Adrenal gland (tissue), 12 donors: ENCODE results near the gene SYCE3. TPM values are rescaled to one million over a fixed set of nuclear protein-coding genes. Genes with fewer than 3 reads are reported as not detected.

Experiments
- DNase-seq, 7 donors: peaks; one replicate each; pipeline ENCODE4 v3.0.0-alpha.2; 2019 to 2020
- H3K27ac ChIP-seq, 5 donors: fragments of 200-600 bp; sonication (generic) in 4 of 5; 1 replicate in 3 of 5; 2 replicates in 2 of 5; pipeline versions ENCODE4 v1.5.1 to v1.8.0; 2016 to 2020; ENCODE audit warnings: mild to moderate bottlenecking in 1 of 5
- H3K27me3 ChIP-seq: fragments of 200-600 bp; 2 replicates; pipeline ENCODE4 v1.8.0; 2021
- H3K36me3 ChIP-seq, 2 donors: fragments of 200-600 bp; replicated peaks in 1 of 2; 1 replicate in 1 of 2; 2 replicates in 1 of 2; pipeline versions ENCODE4 v1.5.1 to v1.8.0; 2018 to 2022
- H3K4me1 ChIP-seq, 2 donors: fragments of 200-600 bp; replicated peaks in 1 of 2; 1 replicate in 1 of 2; 2 replicates in 1 of 2; pipeline versions ENCODE4 v1.5.1 to v1.8.0; 2018 to 2021
- H3K4me3 ChIP-seq, 4 donors: fragments of 200-600 bp; sonication (generic) in 3 of 4; one replicate each; pipeline ENCODE4 v1.5.1; 2016 to 2018
- H3K9me3 ChIP-seq, 3 donors: fragments of 200-600 bp; sonication (generic) in 1 of 3; replicated peaks in 1 of 3; 1 replicate in 2 of 3; 2 replicates in 1 of 3; pipeline versions ENCODE4 v1.5.1 to v1.8.0; 2016 to 2021
- CTCF ChIP-seq, 6 experiments: fragments of 450-650 bp in 4 of 6; fragments of 200-600 bp in 2 of 6; sonication (generic) in 1 of 6; IDR thresholded peaks; 1 replicate in 5 of 6; 2 replicates in 1 of 6; pipeline versions ENCODE4 v1.5.1 to v1.8.0; 2016 to 2021; ENCODE audit warnings: antibody characterized with exemption in 6 of 6, mild to moderate bottlenecking in 2 of 6, moderate library complexity in 1 of 6
- POLR2A ChIP-seq, 2 donors: fragments of 450-650 bp; IDR thresholded peaks; one replicate each; pipeline ENCODE4 v1.6.1; 2017; ENCODE audit warnings: antibody characterized with exemption in 2 of 2, mild to moderate bottlenecking in 2 of 2, moderate library complexity in 1 of 2
- whole genome bisulfite sequencing, 4 donors: extraction: QIAGEN DNeasy Blood & Tissue Kit in 2 of 4; methylation state at CpG; one replicate each; pipeline versions ENCODE4 v1.1.5 to v1.1.7; 2013 to 2017; 5-methylcytosine and 5-hydroxymethylcytosine counted together
- intact Hi-C, 2 donors: fragments of 100-400 bp; cut with DNase I; formaldehyde crosslinking; loops; one replicate each; pipeline versions ENCODE4 v1.14.1 to v1.15.0; 2022 to 2023
- polyA plus RNA-seq, 3 donors: library from polyadenylated mRNA; stranded (reverse); fragments of 200-250 nt in 2 of 3; fragments of 350-450 nt in 1 of 3; fragmentation: Illumina TruSeq in 1 of 3; extraction: RNeasy Lipid Tissue Mini Kit (QIAGEN cat#74804) in 1 of 3; gene quantifications; one replicate each; pipeline ENCODE4 v1.2.3, GENCODE V29; 2013 to 2014
- total RNA-seq, 9 donors: library from RNA; depleted of rRNA in 4 of 9; stranded (reverse); fragments of >200 nt in 4 of 9; fragments of 120-200 nt in 1 of 9; fragmentation: NEBNext Ultra II Directional in 1 of 9; extraction: Animal tissue kit (Norgen Biotek cat#: 25700) in 1 of 9; gene quantifications; one replicate each; pipeline versions ENCODE4 v1.1.0 to v1.2.4, GENCODE V29; 2013 to 2023
- donor health status: healthy with polysubstance abuse.
- donor health status: Bipolar disorder and iron deficiency.
- donor health status: DM: yes; HTN: yes; CAD: no.
- donor health status: DM: no; HTN: no; CAD: no.
- donor health status: DM: no; HTN: no; CAD: no.
- donor health status: DM: yes; HTN: yes; CAD: no.

The SYCE3 gene
- total and polyA plus RNA-seq, 12 donors, result 0.57 to 7.2 (median 0.87) TPM; not detected in 5

GRCh38 chr22:50508897-50509296 is 53.8 kb downstream of the SYCE3 start:
- no peak for TF ChIP-seq POLR2A (IDR thresholded peaks at IDR 0.05)
- no peak for TF ChIP-seq CTCF (IDR thresholded peaks at IDR 0.05)
- Histone ChIP-seq H3K9me3 (no peaks in the 10 kb centered on the region), H3K4me3 (peak overlapping the region in 1 of 4 donors; percentile 96), H3K27ac (peak overlapping the region in 4 of 5 donors; percentile 91 to 97 (median 93)), H3K36me3 (peaks cover 0 to 19% of the 10 kb centered on the region in 2 donors), H3K4me1 (peaks cover 8 to 25% of the 10 kb centered on the region in 2 donors), H3K27me3 (no peaks in the 10 kb centered on the region)
- intact Hi-C loops, result no loop called here
- DNase-seq, result no peak
- 7 to 21% (median 16%) methylated on average over 3 of the region's 3 CpGs for WGBS, 4 donors

- DNase-seq, result peak; percentile 95 to 98 (median 97)
- H3K4me1 ChIP-seq, result peaks cover 8 to 25% of the 10 kb centered on the region in 2 donors
- peaks cover 0 to 23% of the 10 kb centered on the region in 2 donors for H3K36me3 ChIP-seq
- TF ChIP-seq CTCF (IDR thresholded peaks at IDR 0.05) (no peak), POLR2A (IDR thresholded peaks at IDR 0.05) (peak; percentile 77 to 81)
- H3K27ac ChIP-seq, result peak within 1 kb of the TSS; percentile 6 to 97 (median 92)
- no peaks in the 10 kb centered on the region for H3K9me3 ChIP-seq
- intact Hi-C loops, result no loop called here
- H3K27me3 ChIP-seq, result no peaks in the 10 kb centered on the region
- 1 to 3% (median 1%) methylated on average over 9 to 76 of the region's 76 CpGs for WGBS, 4 donors
- peak within 1 kb of the TSS; percentile 71 to 97 (median 91) for H3K4me3 ChIP-seq
These were observed 54.5 kb downstream of the SYCE3 start, which contains the start of gene NCAPH2 for GRCh38 chr22:50507991-50508884. NCAPH2 (plus strand) TSS chr22:50508224; CDS start chr22:50508338, 114 bp downstream.

- intact Hi-C loops, result no loop called here
- peak within 1 kb of the TSS; percentile 6 to 97 (median 92) for H3K27ac ChIP-seq
- TF ChIP-seq POLR2A (IDR thresholded peaks at IDR 0.05), result peak; percentile 8 to 47
- TF ChIP-seq CTCF (IDR thresholded peaks at IDR 0.05), result peak in 1 of 6 experiments; percentile 5
These were observed 55.2 kb downstream of the SYCE3 start, which contains the start of gene LMF2 for GRCh38 chr22:50507421-50507990. LMF2 (minus strand) TSS chr22:50507702; CDS start chr22:50507675, 27 bp downstream.

More at GRCh38 chr22:50507421-50507990, 55.2 kb downstream of the SYCE3 start, which contains the start of gene LMF2:
- no peaks in the 10 kb centered on the region for H3K9me3 ChIP-seq
- H3K4me1 ChIP-seq, result peaks cover 8 to 25% of the 10 kb centered on the region in 2 donors
- peaks cover 0 to 31% of the 10 kb centered on the region in 2 donors for H3K36me3 ChIP-seq
- H3K4me3 ChIP-seq, result peak within 1 kb of the TSS; percentile 71 to 97 (median 91)
- 0 to 6% (median 1%) methylated on average over 6 to 55 of the region's 62 CpGs for WGBS, 4 donors
- DNase-seq, result peak in 6 of 7 donors; percentile 88 to 94 (median 92)
- H3K27me3 ChIP-seq, result no peaks in the 10 kb centered on the region
